Activated B cell treated with CpG ODN at 0.5 μM for 24 hours (primary cell): ENCODE data around the gene CMKLR1. TPM values are rescaled to one million over a fixed set of nuclear protein-coding genes. Genes with fewer than 3 reads are reported as not detected.

Source experiments
- ATAC-seq: fragments of 200-7000 bp; cut with Tn5 transposase; one replicate; pipeline ENCODE4 v1.10.0; 2021; ENCODE audit warnings: low read depth, mild to moderate bottlenecking, moderate library complexity
- CTCF ChIA-PET: fragments of 350-600 bp; sonication (Branson Sonifier 250); formaldehyde crosslinking; loops from one replicate; lab custom pipeline; 2021; ENCODE audit warnings: antibody characterized with exemption; lab: Charles Lee
- POLR2A ChIA-PET: fragments of 350-600 bp; sonication (Branson Sonifier 250); formaldehyde crosslinking; loops from one replicate; lab custom pipeline; 2021; ENCODE audit warnings: antibody characterized with exemption; lab: Charles Lee
- DNase-seq: peaks from one replicate; pipeline ENCODE4 v3.0.0; 2022
- H3K27ac Mint-ChIP-seq: one replicate; pipeline ENCODE4 v1.8.0; 2020; ENCODE audit warnings: mixed read lengths
- H3K27me3 Mint-ChIP-seq: one replicate; pipeline ENCODE4 v1.8.0; 2021; ENCODE audit warnings: mixed read lengths
- H3K36me3 Mint-ChIP-seq: one replicate; pipeline ENCODE4 v1.8.0; 2021; ENCODE audit warnings: low read depth, mixed read lengths
- H3K4me1 Mint-ChIP-seq: one replicate; pipeline ENCODE4 v1.8.0; 2021; ENCODE audit warnings: mixed read lengths
- H3K4me3 Mint-ChIP-seq: one replicate; pipeline ENCODE4 v1.8.0; 2020; ENCODE audit warnings: mild to moderate bottlenecking, mixed read lengths
- H3K9me3 Mint-ChIP-seq: one replicate; pipeline ENCODE4 v1.8.0; 2020; ENCODE audit warnings: mixed read lengths
- intact Hi-C: fragments of 100-400 bp; cut with micrococcal nuclease; formaldehyde crosslinking; loops from one replicate; pipeline ENCODE4 v1.15.1; 2024
- total RNA-seq: library from RNA; stranded (reverse); gene quantifications from 2 replicates; pipeline ENCODE4 v1.2.3, GENCODE V29; 2022
- TF ChIP-seq, protein P1 (sequence below): fragments of 200-600 bp; IDR thresholded peaks from one replicate; pipeline ENCODE4 v1.8.0; 2022; ENCODE audit warnings: antibody characterized with exemption, mild to moderate bottlenecking

CMKLR1 gene
- total RNA-seq, 1 donor from 2014 or later: 0.24 TPM

DNA sequence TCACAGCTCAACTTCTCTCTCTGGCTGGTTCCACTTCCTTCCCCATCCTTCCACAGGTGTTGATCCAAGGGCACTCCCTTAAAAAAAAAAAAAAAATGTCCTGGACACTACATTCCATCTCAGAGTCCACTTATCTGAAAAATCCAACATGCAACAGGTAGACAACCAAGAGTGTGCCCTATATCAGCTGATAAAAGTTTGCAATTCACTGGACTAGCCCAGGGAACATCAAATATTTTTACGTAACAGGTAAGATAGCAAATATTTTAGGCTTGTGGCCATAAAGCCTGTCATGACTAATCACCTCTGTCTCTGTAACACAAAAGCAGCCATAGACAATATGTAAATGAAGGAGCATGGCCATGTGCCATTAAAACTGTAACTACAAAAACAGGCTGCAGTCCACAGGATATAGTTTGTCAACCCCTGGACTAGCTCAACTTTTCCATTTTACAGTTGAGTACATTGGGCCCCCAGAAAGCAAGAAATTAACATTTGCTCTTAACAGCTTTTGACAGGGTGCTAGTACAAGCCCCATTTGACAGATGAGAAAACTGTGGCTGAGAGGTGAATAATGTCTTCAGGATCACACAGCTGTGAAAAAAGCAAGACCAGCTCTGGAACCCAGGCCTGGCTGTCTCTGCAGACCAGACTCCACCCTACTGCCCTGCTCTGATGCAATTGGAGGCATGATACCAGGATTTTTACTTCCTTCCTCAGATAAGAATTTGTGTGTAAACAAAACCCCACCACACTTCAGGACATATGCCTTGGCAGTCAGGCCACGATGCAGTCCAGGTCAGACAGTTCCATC is 68.9 kb downstream of the CMKLR1 start:
- Mint-ChIP-seq H3K27me3 (peaks cover 7% of the 10 kb centered on the region), H3K4me3 (no peak overlapping the region), H3K4me1 (no peaks in the 10 kb centered on the region), H3K36me3 (no peaks in the 10 kb centered on the region), H3K9me3 (no peaks in the 10 kb centered on the region), H3K27ac (no peak overlapping the region)
- CTCF ChIA-PET: no interaction called here
- TF ChIP-seq, protein P1, sequence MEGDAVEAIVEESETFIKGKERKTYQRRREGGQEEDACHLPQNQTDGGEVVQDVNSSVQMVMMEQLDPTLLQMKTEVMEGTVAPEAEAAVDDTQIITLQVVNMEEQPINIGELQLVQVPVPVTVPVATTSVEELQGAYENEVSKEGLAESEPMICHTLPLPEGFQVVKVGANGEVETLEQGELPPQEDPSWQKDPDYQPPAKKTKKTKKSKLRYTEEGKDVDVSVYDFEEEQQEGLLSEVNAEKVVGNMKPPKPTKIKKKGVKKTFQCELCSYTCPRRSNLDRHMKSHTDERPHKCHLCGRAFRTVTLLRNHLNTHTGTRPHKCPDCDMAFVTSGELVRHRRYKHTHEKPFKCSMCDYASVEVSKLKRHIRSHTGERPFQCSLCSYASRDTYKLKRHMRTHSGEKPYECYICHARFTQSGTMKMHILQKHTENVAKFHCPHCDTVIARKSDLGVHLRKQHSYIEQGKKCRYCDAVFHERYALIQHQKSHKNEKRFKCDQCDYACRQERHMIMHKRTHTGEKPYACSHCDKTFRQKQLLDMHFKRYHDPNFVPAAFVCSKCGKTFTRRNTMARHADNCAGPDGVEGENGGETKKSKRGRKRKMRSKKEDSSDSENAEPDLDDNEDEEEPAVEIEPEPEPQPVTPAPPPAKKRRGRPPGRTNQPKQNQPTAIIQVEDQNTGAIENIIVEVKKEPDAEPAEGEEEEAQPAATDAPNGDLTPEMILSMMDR: no peak
- DNase-seq (no peak), ATAC-seq (no peak)
- POLR2A ChIA-PET: no interaction called here
- intact Hi-C loops: no loop called here

DNA sequence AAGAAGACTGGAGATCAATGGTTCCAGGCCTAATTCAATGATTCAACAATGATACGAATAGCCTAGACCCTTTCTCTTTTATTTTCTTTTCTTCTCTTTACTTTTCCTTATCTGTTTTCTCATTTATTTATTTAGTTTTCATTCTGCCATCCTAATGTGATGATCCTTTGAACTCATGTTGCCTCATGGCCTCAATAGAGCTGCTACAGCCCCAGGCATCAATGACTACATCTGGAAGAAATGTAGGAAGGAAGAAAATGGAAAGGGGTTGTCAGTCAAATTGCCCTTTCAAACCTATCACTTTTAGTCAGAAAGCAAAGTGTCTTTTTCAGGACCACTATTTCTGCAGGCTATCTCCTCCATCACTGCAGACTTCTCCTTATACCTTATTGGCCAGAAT is 69.9 kb downstream of the CMKLR1 start:
- DNase-seq: no peak
- intact Hi-C loops: no loop called here
- Mint-ChIP-seq H3K27me3 (peaks cover 11% of the 10 kb centered on the region), H3K4me3 (no peak overlapping the region), H3K36me3 (no peaks in the 10 kb centered on the region), H3K4me1 (no peaks in the 10 kb centered on the region), H3K9me3 (no peaks in the 10 kb centered on the region), H3K27ac (no peak overlapping the region)
- ChIA-PET CTCF (no interaction called here), POLR2A (no interaction called here)
- TF ChIP-seq, protein P1: no peak
- ATAC-seq: no peak

DNA sequence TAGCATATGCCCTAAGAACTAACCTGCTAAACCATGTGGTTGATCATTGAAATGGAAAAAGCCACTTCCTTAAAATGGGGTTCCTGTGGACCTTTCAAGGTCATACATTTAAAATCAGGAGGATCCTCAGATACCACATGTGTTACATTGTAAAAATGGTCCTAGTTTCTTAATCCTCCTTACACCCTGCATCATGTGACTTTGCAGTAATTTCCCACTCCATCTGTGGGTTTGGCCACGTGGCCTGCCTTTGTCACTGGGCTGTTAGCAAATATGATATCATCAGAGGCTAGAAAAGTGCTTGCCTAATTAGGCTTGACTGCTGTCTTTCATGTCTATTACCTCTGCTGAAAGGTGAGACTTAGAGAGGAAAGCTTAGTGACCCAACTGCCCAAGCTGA is 70.7 kb downstream of the CMKLR1 start:
- no peak for ATAC-seq
- H3K27me3 Mint-ChIP-seq: peaks cover 11% of the 10 kb centered on the region

DNA sequence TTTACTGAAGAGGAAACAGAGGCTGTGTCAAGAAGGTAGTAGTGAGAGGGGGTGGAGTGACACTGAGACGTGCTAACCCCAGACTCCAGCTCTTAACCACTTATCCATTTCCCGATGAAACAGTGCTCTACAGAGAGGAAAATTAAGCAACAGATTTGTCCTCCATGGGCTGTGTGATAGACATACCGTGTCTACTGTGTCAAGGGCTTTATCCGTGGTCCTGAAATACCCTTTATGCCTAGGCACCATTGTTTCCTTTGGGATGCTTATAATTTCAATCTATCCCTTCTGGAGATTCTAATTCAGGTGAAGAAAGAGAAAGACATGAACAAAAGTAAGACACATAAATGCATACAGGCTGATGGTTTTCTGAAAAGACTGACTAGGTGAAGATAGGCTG is 71.7 kb downstream of the CMKLR1 start:
- Mint-ChIP-seq H3K27ac (no peak overlapping the region), H3K27me3 (peaks cover 11% of the 10 kb centered on the region), H3K9me3 (peaks cover 3% of the 10 kb centered on the region), H3K4me1 (no peaks in the 10 kb centered on the region), H3K36me3 (no peaks in the 10 kb centered on the region), H3K4me3 (no peak overlapping the region)
- POLR2A ChIA-PET: no interaction called here
- DNase-seq: no peak
- TF ChIP-seq, protein P1: no peak
- intact Hi-C loops: no loop called here
- ATAC-seq: no peak
- CTCF ChIA-PET: no interaction called here

More for the DNA sequence above, 70.7 kb downstream of the CMKLR1 start:
- Mint-ChIP-seq H3K4me3 (no peak overlapping the region), H3K9me3 (no peaks in the 10 kb centered on the region), H3K27ac (no peak overlapping the region), H3K36me3 (no peaks in the 10 kb centered on the region), H3K4me1 (no peaks in the 10 kb centered on the region)
- POLR2A ChIA-PET: no interaction called here
- TF ChIP-seq, protein P1: no peak
- no peak for DNase-seq
- CTCF ChIA-PET: no interaction called here
- intact Hi-C loops: no loop called here

DNA sequence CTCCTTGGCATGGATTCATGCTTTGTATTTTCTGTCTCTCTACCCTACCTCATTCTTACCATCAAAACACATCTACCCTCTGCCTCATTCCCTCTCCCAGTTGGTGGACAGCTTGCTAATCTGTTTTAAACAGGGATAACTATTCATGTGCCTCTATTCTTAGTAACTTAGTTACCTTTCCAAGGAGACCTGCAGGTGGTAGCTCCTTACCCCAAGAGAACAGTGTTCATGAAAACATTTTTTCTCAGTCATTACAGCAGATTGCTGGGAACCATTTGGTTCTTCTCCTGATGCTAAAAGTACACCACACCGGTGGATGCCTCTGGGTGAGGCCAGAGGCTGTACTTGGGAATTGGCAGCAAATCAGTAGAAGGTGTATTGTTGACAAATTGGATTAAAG is 73.0 kb downstream of the CMKLR1 start:
- CTCF ChIA-PET: no interaction called here
- H3K9me3 Mint-ChIP-seq: peaks cover 9% of the 10 kb centered on the region

More for the DNA sequence above, 73.0 kb downstream of the CMKLR1 start:
- H3K4me3 Mint-ChIP-seq: no peak overlapping the region
- H3K27me3 Mint-ChIP-seq: peaks cover 11% of the 10 kb centered on the region
- TF ChIP-seq, protein P1: no peak
- intact Hi-C loops: no loop called here
- H3K4me1 Mint-ChIP-seq: no peaks in the 10 kb centered on the region
- H3K36me3 Mint-ChIP-seq: no peaks in the 10 kb centered on the region
- ATAC-seq: no peak
- POLR2A ChIA-PET: no interaction called here
- DNase-seq: no peak
- no peak overlapping the region for H3K27ac Mint-ChIP-seq
